ENCODE data around the gene RIN3.

Gene RIN3

GRCh38 chr14:92724516-92725340 is 211.1 kb downstream of the RIN3 start:
- Histone ChIP-seq H3F3A (ENCODE audit: insufficient read depth, low read length) (no peaks in the 10 kb centered on the region), H3K9me2 (replicated peaks; ENCODE audit: insufficient read depth, low read length) (no peaks in the 10 kb centered on the region)

GRCh38 chr14:92726135-92726932 is 212.8 kb downstream of the RIN3 start:
- Histone ChIP-seq H3K4me2 (ENCODE audit: low read depth, low read length) (no peak overlapping the region), H4K20me1 (ENCODE audit: insufficient read depth, low read length) (no peaks in the 10 kb centered on the region), H3K9me3 (replicated peaks; ENCODE audit: insufficient read depth, low read length) (no peaks in the 10 kb centered on the region), H2AFZ (ENCODE audit: low read length) (no peak overlapping the region), H3F3A (ENCODE audit: insufficient read depth, low read length) (no peaks in the 10 kb centered on the region), H3K27ac (ENCODE audit: low read length) (no peak overlapping the region), H3K36me3 (replicated peaks; ENCODE audit: insufficient read depth, low read length) (no peaks in the 10 kb centered on the region; the same call in 1 of the 2 replicates), H3K4me3 (ENCODE audit: low read length) (no peak overlapping the region), H3K4me1 (ENCODE audit: low read length) (no peaks in the 10 kb centered on the region), H3K9me2 (replicated peaks; ENCODE audit: insufficient read depth, low read length) (no peaks in the 10 kb centered on the region), H3K9ac (ENCODE audit: low read length) (no peak overlapping the region), H3K79me2 (ENCODE audit: low read length) (peaks cover 7% of the 10 kb centered on the region; the same call in 1 of the 2 replicates), H3K27me3 (replicated peaks; ENCODE audit: insufficient read depth, low read length) (no peaks in the 10 kb centered on the region)
- TF ChIP-seq EZH2 (optimal IDR thresholded peaks at IDR 0.05; ENCODE audit: low read depth, low read length) (no peak), EZH2phosphoT487 (IDR thresholded peaks at IDR 0.05; ENCODE audit: low read length) (no peak), CTCF (IDR thresholded peaks at IDR 0.05; ENCODE audit: low read length) (no peak)
- DNase-seq: no peak

More at GRCh38 chr14:92724516-92725340, 211.1 kb downstream of the RIN3 start:
- no peak for DNase-seq
- Histone ChIP-seq H3K36me3 (replicated peaks; ENCODE audit: insufficient read depth, low read length) (no peaks in the 10 kb centered on the region), H3K4me2 (ENCODE audit: low read depth, low read length) (no peak overlapping the region), H3K27me3 (replicated peaks; ENCODE audit: insufficient read depth, low read length) (no peaks in the 10 kb centered on the region), H3K9me3 (replicated peaks; ENCODE audit: insufficient read depth, low read length) (no peaks in the 10 kb centered on the region), H3K4me3 (ENCODE audit: low read length) (no peak overlapping the region), H3K4me1 (ENCODE audit: low read length) (no peaks in the 10 kb centered on the region), H2AFZ (ENCODE audit: low read length) (no peak overlapping the region), H3K9ac (ENCODE audit: low read length) (no peak overlapping the region), H4K20me1 (ENCODE audit: insufficient read depth, low read length) (no peaks in the 10 kb centered on the region), H3K27ac (ENCODE audit: low read length) (no peak overlapping the region), H3K79me2 (ENCODE audit: low read length) (peaks cover 13% of the 10 kb centered on the region)
- TF ChIP-seq EZH2phosphoT487 (IDR thresholded peaks at IDR 0.05; ENCODE audit: low read length): no peak
- TF ChIP-seq CTCF (IDR thresholded peaks at IDR 0.05; ENCODE audit: low read length): no peak
- TF ChIP-seq EZH2 (optimal IDR thresholded peaks at IDR 0.05; ENCODE audit: low read depth, low read length): no peak

- no peak overlapping the region for H3K9ac ChIP-seq (ENCODE audit: low read length)
These were observed 213.3 kb downstream of the RIN3 start for GRCh38 chr14:92726933-92727262.

More at GRCh38 chr14:92726933-92727262, 213.3 kb downstream of the RIN3 start:
- H3K36me3 ChIP-seq (replicated peaks; ENCODE audit: insufficient read depth, low read length): no peaks in the 10 kb centered on the region; the same call in 1 of the 2 replicates
- TF ChIP-seq EZH2phosphoT487 (IDR thresholded peaks at IDR 0.05; ENCODE audit: low read length) (no peak), CTCF (IDR thresholded peaks at IDR 0.05; ENCODE audit: low read length) (no peak), EZH2 (optimal IDR thresholded peaks at IDR 0.05; ENCODE audit: low read depth, low read length) (no peak)
- no peaks in the 10 kb centered on the region for H4K20me1 ChIP-seq (ENCODE audit: insufficient read depth, low read length)
- H2AFZ ChIP-seq (ENCODE audit: low read length): no peak overlapping the region
- H3K9me3 ChIP-seq (replicated peaks; ENCODE audit: insufficient read depth, low read length): no peaks in the 10 kb centered on the region
- H3K4me3 ChIP-seq (ENCODE audit: low read length): no peak overlapping the region
- DNase-seq: no peak
- H3K27me3 ChIP-seq (replicated peaks; ENCODE audit: insufficient read depth, low read length): no peaks in the 10 kb centered on the region
- peaks cover 2% of the 10 kb centered on the region; the same call in 1 of the 2 replicates for H3K79me2 ChIP-seq (ENCODE audit: low read length)
- H3K4me2 ChIP-seq (ENCODE audit: low read depth, low read length): no peak overlapping the region
- no peaks in the 10 kb centered on the region for H3K9me2 ChIP-seq (replicated peaks; ENCODE audit: insufficient read depth, low read length)
- H3K4me1 ChIP-seq (ENCODE audit: low read length): no peaks in the 10 kb centered on the region
- H3K27ac ChIP-seq (ENCODE audit: low read length): no peak overlapping the region
- H3F3A ChIP-seq (ENCODE audit: insufficient read depth, low read length): no peaks in the 10 kb centered on the region
